SU-DHL-6 (cell line): ENCODE data around the gene PAX4.

Experiments
- EZH2phosphoT487 ChIP-seq: fragments of 200-600 bp; sonication (generic), shearing (Covaris generic); conservative IDR thresholded peaks from 2 replicates; pipeline ENCODE4 v1.6.1; 2018; ENCODE audit warnings: mild to moderate bottlenecking, antibody characterized with exemption, low read length, moderate library complexity, mixed read lengths
- TF ChIP-seq, protein P1 (sequence below): fragments of 200-600 bp; sonication (generic); IDR thresholded peaks from one replicate; pipeline ENCODE4 v1.5.1; 2017; ENCODE audit warnings: antibody characterized with exemption, mild to moderate bottlenecking, low read length, moderate library complexity; ENCODE audit not compliant: insufficient read depth, poor library complexity, severe bottlenecking

DNA sequence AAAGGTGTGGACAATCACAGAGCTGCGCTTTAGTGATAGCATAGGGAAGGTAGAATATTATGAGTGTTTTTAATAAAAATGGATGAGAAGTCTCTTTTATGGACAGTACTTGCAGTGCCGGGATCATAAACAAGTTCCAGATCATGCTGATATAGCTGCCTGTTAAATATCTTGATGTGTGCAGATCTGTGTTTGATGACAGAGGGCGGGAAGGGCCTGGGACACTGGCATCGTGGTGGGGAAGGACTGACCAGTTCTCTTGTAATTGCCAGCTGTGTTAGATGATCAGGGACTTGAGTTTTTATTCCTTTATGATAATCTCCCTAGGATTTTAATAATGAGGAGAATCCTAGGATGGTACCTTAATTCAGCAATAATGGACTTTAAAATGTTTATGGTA is 48.7 kb upstream of the PAX4 start:
- TF ChIP-seq, protein P1, sequence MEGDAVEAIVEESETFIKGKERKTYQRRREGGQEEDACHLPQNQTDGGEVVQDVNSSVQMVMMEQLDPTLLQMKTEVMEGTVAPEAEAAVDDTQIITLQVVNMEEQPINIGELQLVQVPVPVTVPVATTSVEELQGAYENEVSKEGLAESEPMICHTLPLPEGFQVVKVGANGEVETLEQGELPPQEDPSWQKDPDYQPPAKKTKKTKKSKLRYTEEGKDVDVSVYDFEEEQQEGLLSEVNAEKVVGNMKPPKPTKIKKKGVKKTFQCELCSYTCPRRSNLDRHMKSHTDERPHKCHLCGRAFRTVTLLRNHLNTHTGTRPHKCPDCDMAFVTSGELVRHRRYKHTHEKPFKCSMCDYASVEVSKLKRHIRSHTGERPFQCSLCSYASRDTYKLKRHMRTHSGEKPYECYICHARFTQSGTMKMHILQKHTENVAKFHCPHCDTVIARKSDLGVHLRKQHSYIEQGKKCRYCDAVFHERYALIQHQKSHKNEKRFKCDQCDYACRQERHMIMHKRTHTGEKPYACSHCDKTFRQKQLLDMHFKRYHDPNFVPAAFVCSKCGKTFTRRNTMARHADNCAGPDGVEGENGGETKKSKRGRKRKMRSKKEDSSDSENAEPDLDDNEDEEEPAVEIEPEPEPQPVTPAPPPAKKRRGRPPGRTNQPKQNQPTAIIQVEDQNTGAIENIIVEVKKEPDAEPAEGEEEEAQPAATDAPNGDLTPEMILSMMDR = no peak
- TF ChIP-seq EZH2phosphoT487 = no peak
